Measurements from ENCODE around the gene GNAQ.

Gene GNAQ

GRCh38 chr9:78031893-78032729, 500 bp upstream of the GNAQ start:
- peak; percentile 56 for DNase-seq

GRCh38 chr9:78030553-78031443, 813 bp downstream of the GNAQ start:
- peak; percentile 52 for DNase-seq

GRCh38 chr9:78030296-78030552, 1.4 kb downstream of the GNAQ start:
- no peak for DNase-seq

GRCh38 chr9:78029551-78030295, 1.9 kb downstream of the GNAQ start:
- DNase-seq, result no peak

GRCh38 chr9:78028926-78029325, 2.7 kb downstream of the GNAQ start:
- no peak for DNase-seq

- DNase-seq, result no peak
Observed at GRCh38 chr9:78026947-78027346, 4.7 kb downstream of the GNAQ start.

- no peak for DNase-seq
Observed at GRCh38 chr9:78026416-78026815, 5.2 kb downstream of the GNAQ start.

GRCh38 chr9:78025186-78025585, 6.4 kb downstream of the GNAQ start:
- DNase-seq, result no peak

- no peak for DNase-seq
Observed at GRCh38 chr9:78023003-78023741, 8.4 kb downstream of the GNAQ start.

- DNase-seq, result no peak
Observed at GRCh38 chr9:78021697-78022096, 9.9 kb downstream of the GNAQ start.

GRCh38 chr9:78017190-78017693, 14.4 kb downstream of the GNAQ start:
- DNase-seq, result no peak

- no peak for DNase-seq
Observed at GRCh38 chr9:78015241-78015640, 16.4 kb downstream of the GNAQ start.

- no peak for DNase-seq
Observed at GRCh38 chr9:78014776-78015175, 16.8 kb downstream of the GNAQ start.

GRCh38 chr9:78013934-78014333, 17.7 kb downstream of the GNAQ start:
- DNase-seq, result no peak

- DNase-seq, result no peak
Observed at GRCh38 chr9:78011049-78011448, 20.6 kb downstream of the GNAQ start.

- no peak for DNase-seq
Observed at GRCh38 chr9:78010445-78010844, 21.2 kb downstream of the GNAQ start.

GRCh38 chr9:78009186-78009585, 22.4 kb downstream of the GNAQ start:
- DNase-seq, result no peak

- DNase-seq, result no peak
Observed at GRCh38 chr9:78006734-78007133, 24.9 kb downstream of the GNAQ start.

- DNase-seq, result no peak
Observed at GRCh38 chr9:78005231-78006002, 26.2 kb downstream of the GNAQ start.

- DNase-seq, result no peak
Observed at GRCh38 chr9:78004478-78005229, 27.0 kb downstream of the GNAQ start.

- DNase-seq, result no peak
Observed at GRCh38 chr9:78003730-78004129, 27.9 kb downstream of the GNAQ start.

All from activated CD4-positive, alpha-beta T cell treated with anti-CD3 and anti-CD28 coated beads for 1 hour (primary cell).